OCI-LY7 (cell line): Measurements from ENCODE around the gene OR2T3.
"Not testable (repeated sequence)": the region's sequence is repeated elsewhere in the genome, so short reads cannot be mapped to it uniquely, and the experiment has no call there.

Source experiments
- CTCF ChIP-seq: fragments of 200-600 bp; sonication (generic); conservative IDR thresholded peaks from 2 replicates; pipeline ENCODE4 v1.5.1; 2014; ENCODE audit warnings: mild to moderate bottlenecking, antibody characterized with exemption, low read length, moderate library complexity, mixed read lengths
- EZH2phosphoT487 ChIP-seq: fragments of 200-600 bp; sonication (generic); IDR thresholded peaks from 2 replicates; pipeline ENCODE4 v1.6.1; 2018; ENCODE audit warnings: low read depth, borderline replicate concordance, mild to moderate bottlenecking, mixed run types, antibody characterized with exemption, low read length, moderate library complexity, mixed read lengths

GRCh38 chr1:248432201-248432600 lies 41.0 kb upstream of the OR2T3 start:
- TF ChIP-seq CTCF, EZH2phosphoT487: not testable (repeated sequence)
